GM21360 (cell line): Measurements from ENCODE around the gene NDRG3.
"Not testable (repeated sequence)": the region's sequence is repeated elsewhere in the genome, so short reads cannot be mapped to it uniquely, and the experiment has no call there.

Experiments used
- ATAC-seq: cut with Tn5 transposase; IDR thresholded peaks from one replicate; pipeline ENCODE4 v1.9.1; 2021; ENCODE audit warnings: mild to moderate bottlenecking, moderate library complexity; ENCODE audit not compliant: unreplicated experiment

NDRG3 gene

DNA sequence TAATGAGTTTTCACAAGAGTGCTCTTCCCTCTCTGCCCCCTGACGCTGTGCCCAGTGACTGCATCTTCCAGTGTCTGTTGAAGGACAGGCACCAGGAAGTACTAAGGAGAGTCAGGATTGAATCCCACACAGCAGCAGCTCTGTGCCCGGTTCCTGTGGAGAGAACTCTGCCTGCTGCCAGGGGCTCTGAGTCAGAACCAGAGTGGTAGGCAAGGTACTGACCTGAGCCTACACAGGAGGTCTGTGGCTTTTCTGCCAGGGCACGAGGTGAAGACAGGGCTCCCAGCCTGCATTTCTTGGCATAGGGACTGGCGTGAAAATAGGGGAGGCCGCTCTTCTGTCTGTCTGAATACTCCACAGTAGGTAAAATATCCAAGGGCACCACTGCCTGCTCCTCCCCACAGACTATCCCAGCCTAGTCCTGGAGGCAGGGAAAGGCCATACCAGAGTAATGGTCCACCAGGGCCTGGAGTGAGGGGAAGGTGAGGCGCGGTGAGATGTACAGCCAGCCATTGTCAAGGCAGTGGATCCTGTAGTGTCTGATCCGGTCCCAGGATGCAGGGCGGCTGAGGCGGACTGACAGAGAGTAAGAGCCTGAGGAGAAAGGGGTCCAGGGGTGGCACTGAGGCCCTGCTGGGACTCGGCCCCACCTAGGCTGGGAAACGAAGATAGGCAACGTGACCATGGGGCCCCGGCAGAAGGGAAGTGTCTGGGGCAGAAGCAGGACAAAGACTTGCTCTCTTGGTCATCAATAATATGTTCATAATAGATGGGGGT is 130.9 kb downstream of the NDRG3 start:
- ATAC-seq = no peak

- ATAC-seq = no peak
These were observed 131.9 kb downstream of the NDRG3 start for GRCh38 chr20:36613974-36614373.

GRCh38 chr20:36611625-36612024 is 134.3 kb downstream of the NDRG3 start:
- no peak for ATAC-seq

DNA sequence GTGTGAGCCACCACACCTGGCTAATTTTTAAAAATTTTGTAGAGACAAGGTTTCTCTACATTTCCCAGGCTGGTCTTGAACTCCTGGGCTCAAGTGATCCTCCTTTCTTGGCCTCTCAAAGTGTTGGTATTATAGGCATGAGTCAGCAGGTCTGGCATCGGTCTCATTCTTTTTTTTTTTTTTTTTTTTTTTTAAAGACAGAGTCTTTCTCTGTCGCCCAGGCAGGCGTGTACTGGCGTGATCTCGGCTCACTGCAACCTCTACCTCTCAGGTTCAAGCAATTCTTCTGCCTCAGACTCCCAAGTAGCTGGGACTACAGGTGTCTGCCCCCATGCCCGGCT is 137.5 kb downstream of the NDRG3 start:
- ATAC-seq = not testable (repeated sequence)

DNA sequence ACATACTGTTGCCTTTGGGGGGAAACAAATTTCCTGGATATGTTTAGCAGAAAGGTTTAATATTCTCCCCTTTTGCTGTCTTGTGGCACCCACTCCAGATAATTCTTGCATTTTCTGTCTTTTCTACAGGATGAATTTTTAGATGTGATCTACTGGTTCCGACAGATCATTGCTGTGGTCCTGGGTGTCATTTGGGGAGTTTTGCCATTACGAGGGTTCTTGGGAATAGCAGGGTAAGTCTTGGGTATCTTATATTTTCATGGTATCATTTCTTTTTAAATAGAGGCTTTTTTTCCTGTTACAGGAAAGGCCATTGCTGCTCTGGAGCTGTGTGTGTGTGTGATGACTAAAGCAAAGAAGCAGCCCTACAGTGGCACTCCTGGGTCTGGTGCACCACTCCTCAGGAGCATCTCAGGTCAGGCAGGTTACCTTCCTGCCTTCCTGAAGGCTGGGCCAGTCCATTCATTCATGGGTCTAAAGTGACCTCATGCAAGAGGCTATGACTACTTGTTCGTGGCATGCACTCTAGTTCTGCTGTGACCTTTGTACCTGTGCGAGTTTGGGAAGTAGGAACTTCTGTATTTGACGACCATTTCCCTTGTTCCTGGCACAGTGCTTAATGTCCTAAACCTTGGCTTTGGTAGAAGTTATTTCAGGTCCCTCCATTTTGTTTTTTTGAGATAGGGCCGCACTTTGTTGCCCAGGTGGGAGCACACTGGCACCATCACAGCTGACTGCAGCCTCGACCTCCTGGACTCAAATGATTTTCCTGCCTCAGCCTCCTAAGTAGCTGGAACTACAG is 138.1 kb downstream of the NDRG3 start:
- ATAC-seq = no peak

GRCh38 chr20:36606158-36607066 is 139.5 kb downstream of the NDRG3 start:
- peak; percentile 5 for ATAC-seq

DNA sequence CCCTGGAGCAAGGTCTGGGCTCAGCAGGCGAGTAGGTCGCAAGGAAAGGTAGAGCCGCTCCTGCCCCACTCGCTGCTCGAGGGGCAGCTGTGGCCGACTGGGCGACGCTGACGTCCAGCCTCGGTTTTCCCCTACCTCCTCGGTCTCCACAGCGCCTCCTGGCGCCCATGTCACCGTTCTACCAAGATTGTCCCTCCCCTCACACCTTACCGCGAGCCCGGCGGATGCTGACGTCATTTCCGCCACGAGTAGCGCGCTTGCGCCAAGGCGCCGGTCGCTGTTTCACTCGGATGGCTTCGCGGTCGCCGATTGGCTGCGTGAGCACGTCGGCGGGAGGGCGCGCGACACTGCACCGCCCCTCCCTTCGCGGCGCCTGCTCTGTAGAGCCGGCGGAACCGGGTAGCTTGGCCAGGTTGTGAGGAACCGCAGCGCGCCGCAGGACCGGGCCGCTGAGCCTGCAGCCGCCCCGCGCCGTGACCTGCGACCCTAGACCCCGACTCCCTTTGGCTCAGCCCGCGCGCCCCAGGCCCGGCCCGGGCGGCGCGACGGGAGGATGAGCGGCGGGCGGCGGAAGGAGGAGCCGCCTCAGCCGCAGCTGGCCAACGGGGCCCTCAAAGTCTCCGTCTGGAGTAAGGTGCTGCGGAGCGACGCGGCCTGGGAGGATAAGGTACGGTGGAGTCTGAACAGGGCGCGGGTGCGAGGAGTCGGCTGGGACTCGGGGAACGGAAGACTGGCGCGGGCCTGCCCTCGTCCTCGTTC is 140.3 kb downstream of the NDRG3 start, which contains the start of gene RAB5IF:
Gene RAB5IF (plus strand): TSS at position 381 of the 759 bp plus-strand sequence. CDS start 173 bp downstream, at position 554.
- peak; percentile 78 for ATAC-seq

DNA sequence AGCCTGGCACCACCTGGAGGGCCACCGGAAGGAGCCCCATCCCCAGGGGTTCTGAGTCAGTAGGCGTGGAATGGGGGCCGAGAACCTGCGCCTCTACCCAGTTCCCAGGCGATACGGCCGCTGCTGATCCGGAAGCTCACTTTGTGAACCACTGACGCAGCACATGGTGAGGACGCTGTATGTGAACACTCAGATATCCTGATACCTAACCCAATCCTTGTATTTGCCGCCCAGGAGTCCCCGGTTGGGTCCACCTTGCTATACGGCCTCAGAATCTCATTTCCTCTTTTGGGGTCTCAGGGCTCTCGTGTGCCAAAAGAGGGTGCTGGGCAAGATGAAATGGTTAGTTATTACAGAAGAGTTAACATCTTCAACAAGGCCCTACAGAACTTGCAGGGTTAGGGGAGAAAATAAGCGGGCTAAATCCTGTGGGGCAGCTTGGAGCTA is 140.9 kb downstream of the NDRG3 start:
- peak; percentile 38 for ATAC-seq
